Transverse colon (tissue), 4 donors: ENCODE data around the gene LYVE1. TPM values are rescaled to one million over a fixed set of nuclear protein-coding genes. Genes with fewer than 3 reads are reported as not detected.
A peak's percentile ranks its signal among the peaks of the same experiment; 100 is the strongest.

Experiments
- DNase-seq: peaks from one replicate; pipeline ENCODE4 v3.0.0-alpha.2; 2019
- H3K27ac ChIP-seq, 4 donors: fragments of 200-600 bp; sonication (generic); 2 replicates each; pipeline ENCODE4 v1.5.1; 2016 to 2018; ENCODE audit warnings: inconsistent platforms in 4 of 4
- H3K27me3 ChIP-seq: fragments of 200-600 bp; sonication (generic); 2 replicates; pipeline ENCODE4 v1.5.1; 2017; ENCODE audit warnings: inconsistent platforms
- H3K36me3 ChIP-seq, 4 donors: fragments of 200-600 bp; sonication (generic); 2 replicates each; pipeline ENCODE4 v1.5.1; 2017 to 2019; ENCODE audit warnings: inconsistent platforms in 4 of 4
- H3K4me1 ChIP-seq, 4 donors: fragments of 200-600 bp; sonication (generic); 2 replicates each; pipeline ENCODE4 v1.5.1; 2017 to 2020; ENCODE audit warnings: inconsistent platforms in 4 of 4
- H3K4me3 ChIP-seq, 4 donors: fragments of 200-600 bp; sonication (generic); 1 replicate in 1 of 4; 2 replicates in 3 of 4; pipeline versions ENCODE4 v1.5.1 to v1.6.1; 2017 to 2019; ENCODE audit warnings: inconsistent platforms in 4 of 4
- H3K9me3 ChIP-seq, 2 donors: fragments of 200-600 bp; sonication (generic); 2 replicates each; pipeline ENCODE4 v1.5.1; 2017 to 2019; ENCODE audit warnings: inconsistent platforms in 2 of 2
- CTCF ChIP-seq, 5 experiments: fragments of 200-600 bp in 3 of 5; fragments of 450-650 bp in 2 of 5; sonication (generic) in 3 of 5; IDR thresholded peaks; 1 replicate in 2 of 5; 2 replicates in 3 of 5; pipeline ENCODE4 v1.5.1; 2016 to 2017; ENCODE audit warnings: antibody characterized with exemption in 5 of 5, inconsistent platforms in 3 of 5, mild to moderate bottlenecking in 2 of 5, moderate library complexity in 1 of 5
- EP300 ChIP-seq: sonication (generic); formaldehyde crosslinking; IDR thresholded peaks from one replicate; pipeline ENCODE4 v1.6.1; 2017; ENCODE audit warnings: antibody characterized with exemption, low read depth
- POLR2A ChIP-seq: fragments of 450-650 bp; IDR thresholded peaks from one replicate; pipeline ENCODE4 v1.6.1; 2016; ENCODE audit warnings: antibody characterized with exemption, mild to moderate bottlenecking, moderate library complexity
- POLR2AphosphoS5 ChIP-seq, 3 donors: sonication (generic); formaldehyde crosslinking; IDR thresholded peaks; one replicate each; pipeline ENCODE4 v1.6.1; 2016; ENCODE audit warnings: antibody characterized with exemption in 3 of 3
- WGBS, 2 donors: methylation state at CpG; one replicate each; pipeline ENCODE4 v1.1.5; 2018; ENCODE audit warnings: low coverage in 1 of 2; 5-methylcytosine and 5-hydroxymethylcytosine counted together
- in situ Hi-C, 4 donors: fragments of 200-750 bp; cut with MboI; loops; one replicate each; pipeline versions ENCODE4 v1.15.0 to v1.15.1; 2017; ENCODE audit warnings: low sequenced_read_pairs in 3 of 4, low pct_ligation_motif_present in 1 of 4, low pct_unique_long_range_greater_than_20kb in 1 of 4
- intact Hi-C: fragments of 100-400 bp; cut with DNase I; formaldehyde crosslinking; loops from one replicate; pipeline ENCODE4 v1.15.1; 2023; ENCODE audit warnings: low total_unique reads
- total RNA-seq, 4 donors: library from RNA; depleted of rRNA; stranded (reverse); fragments of >200 nt; gene quantifications; one replicate each; pipeline ENCODE4 v1.1.0, GENCODE V29; 2016

The LYVE1 gene
- total RNA-seq, 4 donors from 2014 or later: 8.2 to 41.6 (median 31.7) TPM

- intact Hi-C loops (no loop called here), in situ Hi-C loops (no loop called here)
- TF ChIP-seq POLR2AphosphoS5 (IDR thresholded peaks at IDR 0.05) (peak in 1 of 3 donors; percentile 19), CTCF (IDR thresholded peaks at IDR 0.05) (no peak)
- no peaks in the 10 kb centered on the region for H3K27me3 ChIP-seq
- H3K36me3 ChIP-seq: no peaks in the 10 kb centered on the region
- WGBS, 2 donors: 39 to 43% methylated on average over 2 of the region's 2 CpGs
- no peak for DNase-seq
- H3K4me1 ChIP-seq: no peaks in the 10 kb centered on the region
- H3K9me3 ChIP-seq: no peaks in the 10 kb centered on the region
- H3K27ac ChIP-seq: peak overlapping the region; percentile 38 to 64 (median 48)
- no peak overlapping the region for H3K4me3 ChIP-seq
These were observed 23.9 kb upstream of the LYVE1 start for GRCh38 chr11:10592331-10592730.

GRCh38 chr11:10591741-10592140 is 23.3 kb upstream of the LYVE1 start:
- Histone ChIP-seq H3K9me3 (no peaks in the 10 kb centered on the region), H3K4me1 (peaks cover 0 to under 1% (median under 1%) of the 10 kb centered on the region in 4 donors), H3K36me3 (no peaks in the 10 kb centered on the region), H3K27me3 (no peaks in the 10 kb centered on the region), H3K27ac (peak overlapping the region; percentile 38 to 64 (median 48)), H3K4me3 (no peak overlapping the region)
- no peak for TF ChIP-seq EP300
- TF ChIP-seq POLR2A: no peak
- TF ChIP-seq POLR2AphosphoS5 (IDR thresholded peaks at IDR 0.05): no peak
- TF ChIP-seq CTCF (IDR thresholded peaks at IDR 0.05): no peak
- in situ Hi-C loops: no loop called here
- WGBS, 2 donors: 58 to 63% methylated on average over 2 of the region's 2 CpGs
- no peak for DNase-seq
- intact Hi-C loops: no loop called here

- H3K27ac ChIP-seq: peak overlapping the region in 2 of 4 donors; percentile 38 to 64
- DNase-seq: no peak
- intact Hi-C loops: no loop called here
- H3K4me3 ChIP-seq: no peak overlapping the region
- WGBS, 2 donors: 62 to 64% methylated on average over 2 of the region's 2 CpGs
- in situ Hi-C loops: no loop called here
- H3K4me1 ChIP-seq: peaks cover 0 to 7% (median 6%) of the 10 kb centered on the region in 4 donors
- no peaks in the 10 kb centered on the region for H3K27me3 ChIP-seq
- no peaks in the 10 kb centered on the region for H3K9me3 ChIP-seq
- TF ChIP-seq CTCF (IDR thresholded peaks at IDR 0.05): no peak
- no peak for TF ChIP-seq POLR2AphosphoS5 (IDR thresholded peaks at IDR 0.05)
- TF ChIP-seq EP300: no peak
- TF ChIP-seq POLR2A: no peak
- H3K36me3 ChIP-seq: no peaks in the 10 kb centered on the region
These were observed 21.9 kb upstream of the LYVE1 start for GRCh38 chr11:10590218-10590915.

- WGBS, 2 donors: 85% methylated on average over 2 of the region's 2 CpGs
- H3K27me3 ChIP-seq: no peaks in the 10 kb centered on the region
- H3K36me3 ChIP-seq: no peaks in the 10 kb centered on the region
- H3K27ac ChIP-seq: peak overlapping the region in 1 of 4 donors; percentile 17
- in situ Hi-C loops: no loop called here
- no peak overlapping the region for H3K4me3 ChIP-seq
- peaks cover 0 to 9% (median 6%) of the 10 kb centered on the region in 4 donors for H3K4me1 ChIP-seq
- H3K9me3 ChIP-seq: no peaks in the 10 kb centered on the region
- no peak for DNase-seq
- no peak for TF ChIP-seq EP300
- TF ChIP-seq POLR2A: no peak
- no peak for TF ChIP-seq POLR2AphosphoS5 (IDR thresholded peaks at IDR 0.05)
- intact Hi-C loops: no loop called here
These were observed 20.4 kb upstream of the LYVE1 start for GRCh38 chr11:10588904-10589303.

GRCh38 chr11:10587995-10588394 is 19.5 kb upstream of the LYVE1 start:
- Histone ChIP-seq H3K36me3 (no peaks in the 10 kb centered on the region), H3K4me1 (peaks cover 0 to 15% (median 6%) of the 10 kb centered on the region in 4 donors), H3K27me3 (no peaks in the 10 kb centered on the region), H3K9me3 (no peaks in the 10 kb centered on the region), H3K27ac (peak overlapping the region in 1 of 4 donors; percentile 54), H3K4me3 (no peak overlapping the region)
- in situ Hi-C loops: no loop called here
- no peak for DNase-seq
- 83 to 90% methylated on average over 3 of the region's 3 CpGs for WGBS, 2 donors
- intact Hi-C loops: no loop called here
- TF ChIP-seq POLR2A (no peak), EP300 (no peak), CTCF (IDR thresholded peaks at IDR 0.05) (no peak), POLR2AphosphoS5 (IDR thresholded peaks at IDR 0.05) (no peak)
